Testis (tissue), 2 donors: Measurements from ENCODE around the gene TMPRSS11A.

Experiments
- CTCF ChIP-seq, 3 experiments: fragments of 450-650 bp in 2 of 3; fragments of 200-600 bp in 1 of 3; sonication (generic) in 1 of 3; IDR thresholded peaks; one replicate each; pipeline ENCODE4 v1.5.1; 2016 to 2019; ENCODE audit warnings: antibody characterized with exemption in 3 of 3, mild to moderate bottlenecking in 2 of 3, moderate library complexity in 1 of 3
- POLR2A ChIP-seq: fragments of 450-650 bp; IDR thresholded peaks from one replicate; pipeline ENCODE4 v1.6.1; 2017; ENCODE audit warnings: antibody characterized with exemption, mild to moderate bottlenecking, moderate library complexity

GRCh38 chr4:67874986-67875385 is 88.3 kb downstream of the TMPRSS11A start:
- no peak for TF ChIP-seq CTCF (IDR thresholded peaks at IDR 0.05)
- no peak for TF ChIP-seq POLR2A
